Measurements from ENCODE around the gene IL17REL.
"Not testable (repeated sequence)": the region's sequence is repeated elsewhere in the genome, so short reads cannot be mapped to it uniquely, and the experiment has no call there.

Gene IL17REL

GRCh38 chr22:49946612-49947295 lies 65.8 kb downstream of the IL17REL start:
- no peak for TF ChIP-seq ZNF274 (IDR thresholded peaks at IDR 0.05; ENCODE audit: low read depth, low read length)
- no peak overlapping the region for H3K4me3 ChIP-seq (ENCODE audit: low read length)

GRCh38 chr22:49945042-49945794 lies 67.3 kb downstream of the IL17REL start:
- not testable (repeated sequence) for H3K4me3 ChIP-seq (ENCODE audit: low read length)

Measured in GM08714 (cell line).